Endometrial microvascular endothelial cells (primary cell): Measurements from ENCODE around the gene CPE. TPM values are rescaled to one million over a fixed set of nuclear protein-coding genes. Genes with fewer than 3 reads are reported as not detected.
"Not testable (repeated sequence)": the region's sequence is repeated elsewhere in the genome, so short reads cannot be mapped to it uniquely, and the experiment has no call there.

ENCODE experiments used
- in situ Hi-C: cut with HindIII; loops from 2 replicates; pipeline ENCODE4 v1.10.0; 2017; ENCODE audit warnings: low sequenced_read_pairs, low pct_unique_long_range_greater_than_20kb; ENCODE audit errors: inconsistent ontology term
- total RNA-seq: library from RNA; depleted of rRNA; stranded (reverse); fragments of >200 nt; gene quantifications from one replicate; pipeline ENCODE4 v1.2.3, GENCODE V29; 2015; ENCODE audit errors: inconsistent ontology term

CPE gene
- total RNA-seq, 1 donor from 2014 or later, result 0.09 TPM

GRCh38 chr4:165481053-165481835, 102.4 kb downstream of the CPE start:
- in situ Hi-C loops, result no loop called here

DNA sequence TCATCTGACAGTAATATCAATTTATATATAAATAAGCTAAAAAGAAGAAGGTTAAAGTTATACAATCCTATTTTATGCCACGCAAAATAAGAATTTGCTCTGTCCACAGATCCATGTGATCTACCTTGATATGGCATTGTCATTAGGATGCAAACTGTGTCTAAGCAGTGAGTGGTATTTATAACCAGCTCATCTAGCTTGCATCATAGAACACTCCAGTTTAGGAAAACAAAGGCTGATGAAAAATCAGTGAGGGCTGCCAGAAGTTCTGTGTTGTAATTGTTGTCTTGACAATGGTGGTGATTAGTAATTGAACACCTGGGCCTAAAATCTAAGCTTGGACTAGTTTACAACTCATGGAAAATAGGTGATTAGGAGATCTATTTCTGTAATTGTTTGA, 111.0 kb downstream of the CPE start:
- in situ Hi-C loops, result no loop called here

DNA sequence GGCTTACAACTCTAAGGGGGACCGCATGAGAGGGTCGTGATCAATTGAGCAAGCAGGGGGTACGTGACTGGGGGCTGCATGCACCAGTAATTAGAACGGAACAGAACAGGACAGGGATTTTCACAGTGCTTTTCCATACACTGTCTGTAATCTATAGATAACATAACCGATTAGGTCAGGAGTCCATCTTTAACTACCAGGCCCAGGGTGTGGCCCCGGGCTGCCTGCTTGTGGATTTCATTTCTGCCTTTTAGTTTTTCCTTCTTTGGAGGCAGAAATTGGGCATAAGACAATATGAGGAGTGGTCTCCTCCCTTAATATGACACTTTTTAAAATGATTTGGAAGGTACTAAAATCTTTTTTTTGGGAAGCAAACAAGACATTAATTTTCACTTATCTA, 113.8 kb downstream of the CPE start:
- in situ Hi-C loops, result not testable (repeated sequence)

GRCh38 chr4:165493359-165493758, 114.6 kb downstream of the CPE start:
- in situ Hi-C loops, result no loop called here

- in situ Hi-C loops, result no loop called here
Observed at GRCh38 chr4:165502916-165503907, 124.4 kb downstream of the CPE start.

- in situ Hi-C loops, result no loop called here
Observed at GRCh38 chr4:165504184-165504583, 125.4 kb downstream of the CPE start.

DNA sequence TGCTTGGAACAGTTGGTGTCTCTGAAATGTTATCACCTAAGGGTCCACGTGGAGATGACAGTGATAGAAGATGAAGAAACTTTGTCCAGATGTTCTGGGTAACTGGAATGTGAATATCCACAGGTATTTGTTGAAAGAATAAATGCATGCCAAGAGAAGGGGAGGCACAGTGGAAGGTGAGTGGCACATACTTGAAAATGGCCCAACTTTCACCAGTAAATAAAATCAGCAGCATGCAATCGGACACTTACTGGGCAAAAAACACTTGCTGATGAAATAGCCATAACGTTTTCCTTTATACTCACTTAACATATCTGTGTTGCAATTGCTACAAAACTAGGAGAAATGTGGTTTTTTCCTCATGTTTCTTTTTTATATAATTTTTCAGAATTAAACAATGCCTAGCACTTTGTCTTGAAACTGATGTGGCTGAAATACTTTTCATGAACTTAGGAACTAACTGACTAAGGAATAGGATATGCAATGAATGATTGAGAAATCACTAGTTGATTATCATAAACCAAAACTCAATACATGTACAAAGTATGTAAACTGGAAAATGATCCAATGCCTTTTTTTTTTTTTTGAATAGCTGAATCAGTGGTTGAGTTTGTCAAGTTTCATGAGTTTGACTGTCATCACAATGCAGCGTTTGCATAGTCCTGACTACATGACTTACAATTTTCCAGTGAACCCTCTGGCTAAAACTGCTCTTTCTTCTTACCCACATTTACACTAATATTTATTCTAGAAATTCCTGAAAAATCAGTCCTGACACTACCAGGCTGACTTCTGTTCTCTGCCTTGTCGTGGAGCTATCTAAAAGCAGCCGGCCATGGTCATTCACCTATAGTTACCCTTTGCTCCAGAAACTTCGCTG, 127.4 kb downstream of the CPE start:
- in situ Hi-C loops, result no loop called here

- in situ Hi-C loops, result no loop called here
Observed at GRCh38 chr4:165506849-165507248, 128.0 kb downstream of the CPE start.

GRCh38 chr4:165507381-165507780, 128.6 kb downstream of the CPE start:
- in situ Hi-C loops, result no loop called here

- in situ Hi-C loops, result no loop called here
Observed at GRCh38 chr4:165508372-165509120, 129.7 kb downstream of the CPE start.

- in situ Hi-C loops, result no loop called here
Observed at GRCh38 chr4:165512424-165512823, 133.6 kb downstream of the CPE start.

- in situ Hi-C loops, result no loop called here
Observed at GRCh38 chr4:165514739-165515138, 135.9 kb downstream of the CPE start.

GRCh38 chr4:165515201-165515600, 136.4 kb downstream of the CPE start:
- in situ Hi-C loops, result no loop called here

- in situ Hi-C loops, result no loop called here
Observed at GRCh38 chr4:165516281-165516833, 137.5 kb downstream of the CPE start.

DNA sequence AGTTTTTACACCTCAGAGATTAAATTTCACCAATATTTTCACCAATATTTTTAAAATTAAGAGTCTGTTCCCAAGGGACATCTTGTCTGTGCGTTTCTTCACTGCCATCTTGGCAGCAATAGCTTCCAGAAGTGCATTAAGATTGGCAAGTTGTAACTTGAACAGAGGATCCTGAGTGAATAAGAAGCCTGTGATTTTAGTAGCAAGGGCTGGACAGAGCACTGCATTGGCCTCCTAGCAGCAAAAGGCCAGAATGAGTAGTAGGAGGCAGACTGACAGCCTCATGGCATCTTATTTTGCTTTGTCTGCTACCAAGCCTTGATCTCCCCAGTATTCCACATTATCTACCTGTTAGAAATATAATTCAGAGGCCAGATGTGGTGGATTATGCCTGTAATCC, 138.4 kb downstream of the CPE start:
- in situ Hi-C loops, result no loop called here

GRCh38 chr4:165518024-165518616, 139.3 kb downstream of the CPE start:
- in situ Hi-C loops, result no loop called here

DNA sequence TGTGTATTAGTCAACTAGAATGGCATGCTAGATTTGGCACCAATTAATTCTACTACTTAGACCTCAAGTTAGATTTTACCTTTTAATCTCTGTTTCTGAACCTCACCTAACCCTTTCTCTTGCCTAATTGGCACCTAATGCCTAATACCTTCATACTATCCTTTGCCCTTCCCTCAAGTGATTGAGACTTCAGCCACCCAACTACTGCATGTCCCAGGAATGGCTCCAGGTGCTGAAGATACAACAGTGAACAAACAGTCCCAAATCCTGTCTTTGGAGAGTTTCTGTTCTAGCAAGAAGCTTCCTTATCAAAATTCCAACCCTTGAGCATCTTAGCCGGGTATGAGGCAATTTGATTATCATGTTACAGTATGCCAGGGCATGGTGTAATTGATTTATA, 139.9 kb downstream of the CPE start:
- in situ Hi-C loops, result no loop called here

GRCh38 chr4:165519591-165519990, 140.8 kb downstream of the CPE start:
- in situ Hi-C loops, result no loop called here
